PC-3 (cell line): ENCODE data around the gene AGRN.

Source experiments
- EZH2 ChIP-seq: fragments of 300-600 bp; sonication (generic); IDR thresholded peaks from one replicate; pipeline ENCODE4 v1.6.1; 2017; ENCODE audit warnings: antibody characterized with exemption, mild to moderate bottlenecking, low read length; ENCODE audit not compliant: unreplicated experiment
- EZH2phosphoT487 ChIP-seq: fragments of 300-600 bp; sonication (generic); IDR thresholded peaks from 2 replicates; pipeline ENCODE4 v1.6.1; 2018; ENCODE audit warnings: mild to moderate bottlenecking, antibody characterized with exemption, low read length, borderline replicate concordance
- TF ChIP-seq, protein P1 (sequence below): fragments of 300-600 bp; sonication (generic); conservative IDR thresholded peaks from 2 replicates; pipeline ENCODE4 v1.5.1; 2017; ENCODE audit warnings: antibody characterized with exemption, low read depth, mild to moderate bottlenecking, low read length

DNA sequence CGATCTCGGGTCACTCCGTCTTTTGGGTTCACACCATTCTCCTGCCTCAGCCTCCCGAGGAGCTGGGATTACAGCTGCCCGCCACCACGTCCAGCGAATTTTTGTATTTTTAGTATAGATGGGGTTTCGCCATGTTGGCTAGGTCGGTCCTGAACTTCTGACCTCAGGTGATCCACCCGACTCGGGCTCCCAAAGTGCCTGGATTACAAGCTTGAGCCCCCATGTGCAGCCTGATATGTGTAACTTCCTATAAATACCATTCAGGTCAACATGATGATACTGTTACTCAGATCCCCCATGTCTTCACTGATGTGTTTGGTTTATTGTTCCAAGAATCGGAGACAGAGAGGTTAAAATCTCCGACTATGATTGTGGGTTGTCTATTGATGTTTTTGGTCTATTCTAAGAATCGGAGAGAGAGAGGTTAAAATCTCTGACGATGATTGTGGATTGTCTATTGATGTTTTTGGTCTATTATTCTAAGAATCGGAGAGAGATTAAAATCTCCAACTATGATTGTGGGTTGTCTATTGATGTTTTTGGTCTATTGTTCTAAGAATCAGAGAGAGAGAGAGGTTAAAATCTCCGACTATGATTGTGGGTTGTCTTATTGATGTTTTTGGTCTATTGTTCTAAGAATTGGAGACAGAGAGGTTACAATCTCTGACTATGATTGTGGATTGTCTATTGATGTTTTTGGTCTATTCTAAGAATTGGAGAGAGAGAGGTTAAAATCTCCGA is 78.9 kb downstream of the AGRN start:
- TF ChIP-seq EZH2 (no peak), EZH2phosphoT487 (no peak)
- TF ChIP-seq, protein P1, sequence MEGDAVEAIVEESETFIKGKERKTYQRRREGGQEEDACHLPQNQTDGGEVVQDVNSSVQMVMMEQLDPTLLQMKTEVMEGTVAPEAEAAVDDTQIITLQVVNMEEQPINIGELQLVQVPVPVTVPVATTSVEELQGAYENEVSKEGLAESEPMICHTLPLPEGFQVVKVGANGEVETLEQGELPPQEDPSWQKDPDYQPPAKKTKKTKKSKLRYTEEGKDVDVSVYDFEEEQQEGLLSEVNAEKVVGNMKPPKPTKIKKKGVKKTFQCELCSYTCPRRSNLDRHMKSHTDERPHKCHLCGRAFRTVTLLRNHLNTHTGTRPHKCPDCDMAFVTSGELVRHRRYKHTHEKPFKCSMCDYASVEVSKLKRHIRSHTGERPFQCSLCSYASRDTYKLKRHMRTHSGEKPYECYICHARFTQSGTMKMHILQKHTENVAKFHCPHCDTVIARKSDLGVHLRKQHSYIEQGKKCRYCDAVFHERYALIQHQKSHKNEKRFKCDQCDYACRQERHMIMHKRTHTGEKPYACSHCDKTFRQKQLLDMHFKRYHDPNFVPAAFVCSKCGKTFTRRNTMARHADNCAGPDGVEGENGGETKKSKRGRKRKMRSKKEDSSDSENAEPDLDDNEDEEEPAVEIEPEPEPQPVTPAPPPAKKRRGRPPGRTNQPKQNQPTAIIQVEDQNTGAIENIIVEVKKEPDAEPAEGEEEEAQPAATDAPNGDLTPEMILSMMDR: no peak
